OCI-LY1 (cell line): ENCODE measurements around the gene MGAT5B.

ENCODE experiments used
- H2AFZ ChIP-seq: fragments of 200-600 bp; sonication (generic), shearing (Covaris generic); 2 replicates; pipeline ENCODE4 v1.6.0; 2014; ENCODE audit warnings: antibody characterized with exemption, mild to moderate bottlenecking, low read length
- H3F3A ChIP-seq: fragments of 200-600 bp; sonication (generic), shearing (Covaris generic); 2 replicates; pipeline ENCODE4 v1.6.0; 2014; ENCODE audit warnings: mild to moderate bottlenecking, antibody characterized with exemption, low read length, moderate library complexity; ENCODE audit not compliant: insufficient read depth
- H3K27ac ChIP-seq: fragments of 200-600 bp; sonication (generic); 2 replicates; pipeline ENCODE4 v1.5.1; 2014; ENCODE audit warnings: low read length, mixed run types, mild to moderate bottlenecking, low read depth; ENCODE audit not compliant: poor library complexity, severe bottlenecking
- H3K27me3 ChIP-seq: fragments of 200-600 bp; sonication (generic); 2 replicates; pipeline ENCODE4 v1.6.0; 2014; ENCODE audit warnings: antibody characterized with exemption, mild to moderate bottlenecking, low read length, moderate library complexity; ENCODE audit not compliant: insufficient read depth
- H3K36me3 ChIP-seq: fragments of 200-600 bp; sonication (generic); 2 replicates; pipeline ENCODE4 v1.6.1; 2014; ENCODE audit warnings: mild to moderate bottlenecking, antibody characterized with exemption, low read length, moderate library complexity, mixed read lengths; ENCODE audit not compliant: insufficient read depth
- H3K4me1 ChIP-seq: fragments of 200-600 bp; sonication (generic); 2 replicates; pipeline ENCODE4 v1.5.1; 2014; ENCODE audit warnings: mild to moderate bottlenecking, low read length, moderate library complexity; ENCODE audit not compliant: insufficient read depth, severe bottlenecking
- H3K4me2 ChIP-seq: fragments of 200-600 bp; sonication (generic), shearing (Covaris generic); 2 replicates; pipeline ENCODE4 v1.6.1; 2014; ENCODE audit warnings: low read length
- H3K4me3 ChIP-seq: fragments of 200-600 bp; sonication (generic); 2 replicates; pipeline ENCODE4 v1.5.1; 2014; ENCODE audit warnings: low read length, low read depth, mild to moderate bottlenecking, mixed read lengths; ENCODE audit not compliant: poor library complexity, severe bottlenecking
- H3K79me2 ChIP-seq: fragments of 200-600 bp; shearing (Covaris generic); 2 replicates; pipeline ENCODE4 v1.6.1; 2016; ENCODE audit warnings: mixed run types, low read length, mixed read lengths; ENCODE audit not compliant: insufficient read depth
- H3K9ac ChIP-seq: fragments of 200-600 bp; sonication (generic), shearing (Covaris generic); 2 replicates; pipeline ENCODE4 v1.6.1; 2014; ENCODE audit warnings: mild to moderate bottlenecking, low read length, mixed read lengths
- H3K9me2 ChIP-seq: fragments of 200-600 bp; sonication (generic), shearing (Covaris generic); 2 replicates; pipeline ENCODE4 v1.6.1; 2014; ENCODE audit warnings: low read depth, mild to moderate bottlenecking, low read length, mixed read lengths
- H3K9me3 ChIP-seq: fragments of 200-600 bp; shearing (Covaris generic); 2 replicates; pipeline ENCODE4 v1.6.1; 2014; ENCODE audit warnings: low read length, mixed read lengths
- H4K20me1 ChIP-seq: fragments of 200-600 bp; sonication (generic), shearing (Covaris generic); 2 replicates; pipeline ENCODE4 v1.6.0; 2016; ENCODE audit warnings: mild to moderate bottlenecking, low read length; ENCODE audit not compliant: insufficient read depth
- EZH2 ChIP-seq: fragments of 200-600 bp; sonication (generic), shearing (Covaris generic); IDR thresholded peaks from 2 replicates; pipeline ENCODE4 v1.8.0; 2017; ENCODE audit warnings: borderline replicate concordance, mixed run types, mild to moderate bottlenecking, antibody characterized with exemption, low read length, moderate library complexity, mixed read lengths
- TF ChIP-seq, protein P1 (sequence below): fragments of 200-600 bp; sonication (generic), shearing (Covaris generic); IDR thresholded peaks from 2 replicates; pipeline ENCODE4 v1.5.1; 2017; ENCODE audit warnings: mild to moderate bottlenecking, antibody characterized with exemption, low read length, moderate library complexity, mixed read lengths

The MGAT5B gene

DNA sequence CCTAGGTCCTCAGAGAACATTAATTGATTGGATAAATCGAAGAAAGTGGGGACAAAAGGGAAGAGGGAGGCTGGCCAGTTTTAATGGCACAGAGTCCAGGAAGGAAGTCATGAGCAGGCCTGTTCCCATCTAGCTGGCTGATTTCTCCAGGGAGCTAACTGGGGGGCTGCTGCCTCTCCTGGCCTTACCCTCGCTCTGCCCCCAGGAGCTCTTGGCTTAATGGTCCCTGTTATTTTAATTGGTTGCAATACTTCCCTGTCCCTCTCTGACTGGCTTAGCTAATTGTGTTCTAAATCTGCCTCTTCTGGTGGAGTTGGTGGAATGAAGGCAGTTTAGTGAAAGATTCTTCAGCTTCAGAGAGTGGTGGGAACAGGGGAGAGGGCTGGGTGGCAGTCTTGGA is 61.4 kb downstream of the MGAT5B start:
- H3K79me2 ChIP-seq = no peaks in the 10 kb centered on the region
- no peaks in the 10 kb centered on the region for H3K36me3 ChIP-seq
- no peaks in the 10 kb centered on the region for H4K20me1 ChIP-seq
- no peak overlapping the region for H3K4me3 ChIP-seq
- peaks cover 7% of the 10 kb centered on the region; the same call in 1 of the 2 replicates for H3K27me3 ChIP-seq
- H3K9ac ChIP-seq = no peak overlapping the region
- no peak overlapping the region for H3K4me2 ChIP-seq
- no peaks in the 10 kb centered on the region for H3K4me1 ChIP-seq
- TF ChIP-seq, protein P1, sequence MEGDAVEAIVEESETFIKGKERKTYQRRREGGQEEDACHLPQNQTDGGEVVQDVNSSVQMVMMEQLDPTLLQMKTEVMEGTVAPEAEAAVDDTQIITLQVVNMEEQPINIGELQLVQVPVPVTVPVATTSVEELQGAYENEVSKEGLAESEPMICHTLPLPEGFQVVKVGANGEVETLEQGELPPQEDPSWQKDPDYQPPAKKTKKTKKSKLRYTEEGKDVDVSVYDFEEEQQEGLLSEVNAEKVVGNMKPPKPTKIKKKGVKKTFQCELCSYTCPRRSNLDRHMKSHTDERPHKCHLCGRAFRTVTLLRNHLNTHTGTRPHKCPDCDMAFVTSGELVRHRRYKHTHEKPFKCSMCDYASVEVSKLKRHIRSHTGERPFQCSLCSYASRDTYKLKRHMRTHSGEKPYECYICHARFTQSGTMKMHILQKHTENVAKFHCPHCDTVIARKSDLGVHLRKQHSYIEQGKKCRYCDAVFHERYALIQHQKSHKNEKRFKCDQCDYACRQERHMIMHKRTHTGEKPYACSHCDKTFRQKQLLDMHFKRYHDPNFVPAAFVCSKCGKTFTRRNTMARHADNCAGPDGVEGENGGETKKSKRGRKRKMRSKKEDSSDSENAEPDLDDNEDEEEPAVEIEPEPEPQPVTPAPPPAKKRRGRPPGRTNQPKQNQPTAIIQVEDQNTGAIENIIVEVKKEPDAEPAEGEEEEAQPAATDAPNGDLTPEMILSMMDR = no peak
- TF ChIP-seq EZH2 = no peak
- H2AFZ ChIP-seq = no peak overlapping the region
- H3K9me3 ChIP-seq = no peaks in the 10 kb centered on the region
- no peak overlapping the region for H3K27ac ChIP-seq
- H3K9me2 ChIP-seq = no peaks in the 10 kb centered on the region
- H3F3A ChIP-seq = no peaks in the 10 kb centered on the region

DNA sequence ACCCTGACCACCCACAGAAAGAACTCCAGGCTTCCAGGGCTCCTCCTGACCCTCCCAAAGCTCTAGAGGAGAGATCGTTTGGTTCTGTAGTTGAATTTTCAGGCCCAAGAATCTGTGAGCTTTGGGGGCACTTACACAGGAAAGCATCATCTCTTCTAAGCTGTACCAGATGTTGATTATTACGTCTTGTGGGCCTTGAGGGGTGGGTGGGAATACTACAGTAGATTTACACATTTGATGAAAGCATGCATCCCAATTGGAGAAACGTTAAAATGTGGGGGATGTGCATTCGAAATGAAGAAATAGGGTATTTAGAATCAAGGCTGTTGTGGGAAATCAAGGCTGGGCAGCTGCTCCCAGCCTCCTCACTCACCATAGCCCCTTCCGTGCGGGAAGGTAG is 61.9 kb downstream of the MGAT5B start:
- no peak for TF ChIP-seq EZH2
- TF ChIP-seq, protein P1 = no peak

DNA sequence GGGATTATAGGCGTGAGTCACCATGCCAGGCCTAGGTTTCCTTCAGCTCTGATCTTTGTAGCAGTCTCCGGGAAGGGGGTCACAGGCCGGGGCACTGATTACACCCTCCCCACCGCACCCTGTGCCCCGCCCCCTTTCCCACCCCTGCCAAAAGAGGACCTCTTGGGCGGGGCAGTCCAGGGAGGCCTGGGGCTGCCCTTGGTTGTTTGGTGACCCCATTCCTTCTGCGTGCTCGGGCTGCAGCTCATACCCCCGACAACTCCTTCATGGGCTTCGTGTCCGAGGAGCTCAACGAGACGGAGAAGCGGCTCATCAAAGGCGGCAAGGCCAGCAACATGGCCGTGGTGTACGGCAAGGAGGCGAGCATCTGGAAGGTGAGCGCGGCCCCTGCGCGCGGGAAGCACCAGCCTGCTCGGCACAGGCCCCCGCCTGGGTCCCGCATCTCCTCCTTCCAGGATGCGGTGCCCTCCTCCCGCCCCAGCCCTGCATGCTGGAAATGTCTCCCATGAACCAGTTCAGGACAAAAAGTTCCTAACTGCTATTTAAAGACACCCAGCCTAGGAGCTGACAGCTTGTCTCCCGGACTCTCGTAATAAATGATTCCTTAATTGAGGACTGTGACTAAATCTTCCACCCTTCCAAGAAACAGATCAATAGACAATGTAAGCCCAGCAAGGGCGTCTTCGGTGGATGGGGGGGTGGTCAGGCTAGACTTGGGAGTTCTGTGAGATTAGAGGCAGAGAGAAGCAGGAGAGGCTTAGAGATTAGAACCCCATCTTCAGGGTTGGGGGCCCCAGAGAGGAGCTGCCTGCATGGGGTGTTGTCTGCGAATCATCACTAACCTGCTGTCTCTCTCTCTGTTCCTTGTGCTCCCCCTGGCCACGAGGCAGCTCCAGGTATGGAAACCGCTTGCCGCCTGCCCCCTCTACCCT is 64.5 kb downstream of the MGAT5B start:
- H3K9me3 ChIP-seq = no peaks in the 10 kb centered on the region
- no peak overlapping the region for H3K4me3 ChIP-seq
- no peak for TF ChIP-seq EZH2
- TF ChIP-seq, protein P1 = no peak
- no peak overlapping the region for H3K9ac ChIP-seq
- no peak overlapping the region for H2AFZ ChIP-seq
- H3K4me1 ChIP-seq = no peaks in the 10 kb centered on the region
- peaks cover 9% of the 10 kb centered on the region; the same call in 1 of the 2 replicates for H3K27me3 ChIP-seq
- H3K4me2 ChIP-seq = no peak overlapping the region
- no peaks in the 10 kb centered on the region for H3K9me2 ChIP-seq
- H3K79me2 ChIP-seq = no peaks in the 10 kb centered on the region
- H3K27ac ChIP-seq = no peak overlapping the region
- H4K20me1 ChIP-seq = no peaks in the 10 kb centered on the region
- H3K36me3 ChIP-seq = no peaks in the 10 kb centered on the region
- no peaks in the 10 kb centered on the region for H3F3A ChIP-seq

More for the DNA sequence above, 61.9 kb downstream of the MGAT5B start:
- H3K27ac ChIP-seq = no peak overlapping the region
- H3K9ac ChIP-seq = no peak overlapping the region
- H3K4me1 ChIP-seq = no peaks in the 10 kb centered on the region
- no peak overlapping the region for H2AFZ ChIP-seq
- H3K27me3 ChIP-seq = peaks cover 7% of the 10 kb centered on the region; the same call in 1 of the 2 replicates
- no peaks in the 10 kb centered on the region for H4K20me1 ChIP-seq
- no peaks in the 10 kb centered on the region for H3F3A ChIP-seq
- H3K4me2 ChIP-seq = no peak overlapping the region
- H3K9me3 ChIP-seq = no peaks in the 10 kb centered on the region
- no peak overlapping the region for H3K4me3 ChIP-seq
- no peaks in the 10 kb centered on the region for H3K9me2 ChIP-seq
- no peaks in the 10 kb centered on the region for H3K36me3 ChIP-seq
- H3K79me2 ChIP-seq = no peaks in the 10 kb centered on the region
